ENCODE results near the gene NDUFS6. TPM values are rescaled to one million over a fixed set of nuclear protein-coding genes. Genes with fewer than 3 reads are reported as not detected.

The NDUFS6 gene
- total RNA-seq, 1 experiment from 2014 or later = 104 TPM

- no peaks in the 10 kb centered on the region for H4K20me1 ChIP-seq (ENCODE audit: low read length)
- no peak for TF ChIP-seq EZH2phosphoT487 (IDR thresholded peaks at IDR 0.05; ENCODE audit: borderline replicate concordance, low read length)
- no peak for TF ChIP-seq EZH2 (IDR thresholded peaks at IDR 0.05; ENCODE audit: low read length, unreplicated experiment)
- no peak for TF ChIP-seq CTCF (conservative IDR thresholded peaks at IDR 0.05; ENCODE audit: low read depth, low read length)
- H3K79me2 ChIP-seq (ENCODE audit: low read length) = no peaks in the 10 kb centered on the region
- H3K4me2 ChIP-seq (ENCODE audit: low read length) = no peak overlapping the region
- ATAC-seq (no peak), DNase-seq (no peak)
- CTCF ChIA-PET = no interaction called here
- intact Hi-C loops (cut with micrococcal nuclease) = no loop called here
- H3F3A ChIP-seq (ENCODE audit: low read length, unreplicated experiment) = no peaks in the 10 kb centered on the region
- no peaks in the 10 kb centered on the region for H3K9me3 ChIP-seq (ENCODE audit: low read length)
- H2AFZ ChIP-seq (ENCODE audit: low read length) = no peak overlapping the region
- no peak overlapping the region for H3K27ac ChIP-seq (ENCODE audit: low read length)
- no peaks in the 10 kb centered on the region for H3K36me3 ChIP-seq (ENCODE audit: low read depth, low read length)
- no peaks in the 10 kb centered on the region for H3K9me2 ChIP-seq (replicated peaks; ENCODE audit: low read length)
- no peak overlapping the region for H3K9ac ChIP-seq (ENCODE audit: low read length)
- no peaks in the 10 kb centered on the region for H3K4me1 ChIP-seq (ENCODE audit: insufficient read depth, low read length)
- no peak overlapping the region for H3K4me3 ChIP-seq (ENCODE audit: low read length)
- POLR2A ChIA-PET (ENCODE audit: unreplicated experiment) = no interaction called here
- no TSS peak for BruUV-seq (replicated peaks)
- H3K27me3 ChIP-seq (ENCODE audit: low read length) = peaks cover 32% of the 10 kb centered on the region; the same call in 1 of the 2 replicates
These were observed 50.2 kb downstream of the NDUFS6 start for GRCh38 chr5:1851290-1851934.

DNA sequence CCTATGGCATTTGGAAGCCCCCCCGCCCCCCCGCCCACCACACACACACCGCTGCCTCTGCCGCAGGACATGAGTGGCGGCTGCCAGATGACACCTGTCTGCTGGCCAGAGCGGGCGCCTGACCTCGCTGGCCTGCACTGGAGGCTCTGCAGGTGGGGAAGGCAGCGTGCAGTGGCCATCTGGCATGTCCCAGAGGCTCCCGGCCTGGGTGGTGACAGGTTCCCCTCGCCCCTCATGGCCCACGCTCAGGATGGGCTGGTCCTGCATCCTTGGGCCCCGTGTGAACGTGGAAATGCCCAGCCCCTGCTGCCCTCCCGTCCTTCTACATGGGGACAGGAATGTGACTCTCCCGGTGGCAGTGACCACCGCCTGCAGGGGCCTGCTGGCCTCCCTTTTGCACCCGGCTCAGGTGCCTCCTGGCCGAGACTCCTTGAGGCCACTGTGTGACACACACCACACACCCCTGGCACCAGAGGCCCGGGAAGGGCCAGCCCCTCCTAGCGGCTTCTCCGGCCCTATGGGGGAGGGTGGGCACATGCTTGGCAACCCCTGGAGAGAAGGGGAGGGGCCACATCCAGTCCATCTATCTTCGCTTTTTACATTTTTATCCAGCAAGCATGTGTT is 51.2 kb downstream of the NDUFS6 start:
- CTCF ChIA-PET = no interaction called here
- H3F3A ChIP-seq (ENCODE audit: low read length, unreplicated experiment) = no peaks in the 10 kb centered on the region
- POLR2A ChIA-PET (ENCODE audit: unreplicated experiment) = no interaction called here

More for the DNA sequence above, 51.2 kb downstream of the NDUFS6 start:
- no peaks in the 10 kb centered on the region for H3K4me1 ChIP-seq (ENCODE audit: insufficient read depth, low read length)
- H3K9me2 ChIP-seq (replicated peaks; ENCODE audit: low read length) = no peaks in the 10 kb centered on the region
- H3K36me3 ChIP-seq (ENCODE audit: low read depth, low read length) = no peaks in the 10 kb centered on the region
- H3K9me3 ChIP-seq (ENCODE audit: low read length) = no peaks in the 10 kb centered on the region
- ATAC-seq (no peak), DNase-seq (no peak)
- TF ChIP-seq EZH2 (IDR thresholded peaks at IDR 0.05; ENCODE audit: low read length, unreplicated experiment) (no peak), CTCF (conservative IDR thresholded peaks at IDR 0.05; ENCODE audit: low read depth, low read length) (no peak), EZH2phosphoT487 (IDR thresholded peaks at IDR 0.05; ENCODE audit: borderline replicate concordance, low read length) (no peak)
- H3K27me3 ChIP-seq (ENCODE audit: low read length) = peaks cover 32% of the 10 kb centered on the region; the same call in 1 of the 2 replicates
- H3K4me3 ChIP-seq (ENCODE audit: low read length) = no peak overlapping the region
- no peak overlapping the region for H2AFZ ChIP-seq (ENCODE audit: low read length)
- no peaks in the 10 kb centered on the region for H4K20me1 ChIP-seq (ENCODE audit: low read length)
- no peak overlapping the region for H3K27ac ChIP-seq (ENCODE audit: low read length)
- intact Hi-C loops (cut with micrococcal nuclease) = no loop called here
- no peak overlapping the region for H3K9ac ChIP-seq (ENCODE audit: low read length)
- BruUV-seq (replicated peaks) = no TSS peak
- no peak overlapping the region for H3K4me2 ChIP-seq (ENCODE audit: low read length)
- no peaks in the 10 kb centered on the region for H3K79me2 ChIP-seq (ENCODE audit: low read length)
